Fibroblast of mammary gland (primary cell): ENCODE results near the gene CD72.

Experiments used
- DNase-seq: peaks from one replicate; pipeline ENCODE4 v3.0.0-alpha.2; 2010; ENCODE audit warnings: low read depth
- H3K4me3 ChIP-seq: 2 replicates; pipeline ENCODE4 v1.5.1; 2011; ENCODE audit warnings: low read depth, mild to moderate bottlenecking, low read length, moderate library complexity; ENCODE audit not compliant: control insufficient read depth
- CTCF ChIP-seq: conservative IDR thresholded peaks from 2 replicates; pipeline ENCODE4 v1.5.1; 2011; ENCODE audit warnings: low read depth, low read length, inconsistent platforms; ENCODE audit not compliant: control insufficient read depth, insufficient read depth

CD72 gene

DNA sequence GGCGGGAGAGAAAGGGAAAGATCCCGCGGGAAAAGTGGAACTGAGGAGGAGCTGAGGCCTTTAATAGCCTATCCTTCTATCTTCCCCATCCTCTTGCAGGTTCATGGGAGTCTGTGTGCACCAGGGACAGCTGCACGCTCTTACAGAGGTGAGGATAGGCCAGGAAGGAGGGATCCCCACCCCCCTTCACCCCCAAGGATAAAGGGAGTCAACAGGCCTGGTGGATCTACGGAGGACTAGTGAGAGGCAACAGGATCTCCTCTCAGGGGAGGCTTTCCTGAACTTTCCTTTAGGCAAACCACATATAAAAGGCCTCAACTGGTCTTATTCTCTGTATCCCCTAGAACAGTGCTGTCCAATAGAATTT, 12.1 kb downstream of the CD72 start:
- no peak for DNase-seq
- no peak for TF ChIP-seq CTCF
- peak overlapping the region; percentile 64 for H3K4me3 ChIP-seq

DNA sequence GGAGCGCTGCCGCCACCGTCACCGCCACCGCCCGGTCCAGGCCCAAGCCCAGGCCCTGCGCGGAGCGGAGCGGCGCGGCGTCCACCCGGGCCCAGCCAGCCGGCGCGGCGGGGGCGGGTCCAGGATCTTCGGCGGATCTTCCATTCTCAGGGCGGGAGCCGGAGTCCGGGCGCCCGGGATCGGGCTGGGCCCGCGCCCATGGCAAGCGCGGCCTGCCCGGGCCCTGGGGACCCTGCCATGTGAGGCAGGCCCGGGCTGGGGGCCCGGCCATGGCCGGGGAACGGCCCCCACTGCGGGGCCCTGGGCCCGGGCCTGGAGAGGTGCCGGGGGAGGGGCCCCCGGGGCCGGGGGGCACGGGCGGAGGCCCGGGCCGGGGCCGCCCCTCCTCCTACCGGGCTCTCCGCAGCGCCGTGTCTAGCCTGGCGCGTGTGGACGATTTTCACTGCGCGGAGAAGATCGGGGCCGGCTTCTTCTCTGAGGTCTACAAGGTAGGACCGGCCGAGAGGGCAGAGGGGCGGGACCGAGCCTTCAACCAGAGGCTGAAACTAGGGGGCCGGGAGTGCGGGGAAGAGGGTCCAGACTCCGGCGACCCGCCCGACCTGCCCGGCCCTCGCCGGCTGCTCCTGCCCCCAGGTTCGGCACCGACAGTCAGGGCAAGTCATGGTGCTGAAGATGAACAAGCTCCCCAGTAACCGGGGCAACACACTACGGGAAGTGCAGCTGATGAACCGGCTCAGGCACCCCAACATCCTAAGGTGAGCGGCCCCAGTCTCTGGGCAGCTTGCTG, 12.7 kb downstream of the CD72 start:
- TF ChIP-seq CTCF: no peak
- no peak for DNase-seq
- H3K4me3 ChIP-seq: peak overlapping the region; percentile 64

DNA sequence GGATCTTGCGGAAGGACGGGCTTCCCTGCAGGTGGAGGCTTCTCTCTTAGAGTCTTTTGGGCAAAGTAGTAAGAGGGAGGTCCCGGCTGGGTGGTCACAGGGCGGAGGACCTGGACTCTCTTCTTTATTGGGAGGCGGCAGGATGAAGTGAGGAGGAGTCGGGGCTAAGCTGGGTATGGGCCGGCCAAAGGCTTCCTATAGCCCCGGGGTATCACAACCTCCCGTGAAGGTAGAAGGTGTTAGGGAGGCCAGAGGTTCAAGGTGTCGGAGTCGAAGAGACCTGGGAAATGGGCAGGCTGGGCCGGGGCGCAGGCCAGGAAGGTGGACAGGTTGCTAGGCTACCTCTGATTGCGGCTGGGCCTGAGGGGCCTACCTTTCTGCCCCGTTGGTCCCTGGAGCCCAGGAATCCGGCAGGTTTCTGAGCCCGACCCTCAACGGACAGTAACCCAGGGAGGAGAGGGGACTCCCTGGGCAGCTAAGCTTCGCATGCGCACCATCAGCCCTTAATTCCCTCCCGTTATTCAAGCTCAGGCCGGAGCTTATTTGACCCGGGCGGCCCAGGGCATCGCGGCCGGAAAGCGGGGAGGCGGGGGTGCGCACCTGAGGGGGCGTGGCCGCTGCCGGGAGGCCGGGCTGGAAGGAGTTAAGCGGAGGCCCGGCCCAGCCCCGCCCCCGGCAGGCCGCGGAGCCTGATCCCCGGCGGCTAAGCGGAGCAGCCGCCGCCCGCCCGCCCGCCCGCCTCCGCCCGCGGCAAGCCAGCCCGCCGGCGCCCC, 13.4 kb downstream of the CD72 start, which contains the start of gene TESK1:
Gene TESK1 (plus strand): TSS at position 685 of the 773 bp plus-strand sequence. CDS start 358 bp downstream, outside the sequence.
- DNase-seq: peak; percentile 36
- no peak for TF ChIP-seq CTCF
- peak within 1 kb of the TSS; percentile 78 for H3K4me3 ChIP-seq

- peak; percentile 99 for DNase-seq
- peak overlapping the region; percentile 78 for H3K4me3 ChIP-seq
- TF ChIP-seq CTCF: peak; percentile 75
These were observed 14.1 kb downstream of the CD72 start for GRCh38 chr9:35603986-35604577.

GRCh38 chr9:35603506-35603985, 14.7 kb downstream of the CD72 start:
- peak; percentile 91 for DNase-seq
- TF ChIP-seq CTCF: no peak
- peak overlapping the region; percentile 55 for H3K4me3 ChIP-seq

GRCh38 chr9:35599763-35600604, 18.2 kb downstream of the CD72 start:
- no peak for DNase-seq
- TF ChIP-seq CTCF: peak; percentile 17
- H3K4me3 ChIP-seq: no peak overlapping the region
